Effector memory CD4-positive, alpha-beta T cell (primary cell): ENCODE results near the gene TASP1.

Source experiments
- DNase-seq, 3 donors: peaks; one replicate each; pipeline ENCODE4 v3.0.0-alpha.2; 2020
- H3K27ac ChIP-seq: 2 replicates; pipeline ENCODE4 v1.7.0; 2013; ENCODE audit warnings: mild to moderate bottlenecking, low read length, moderate library complexity; ENCODE audit not compliant: insufficient read depth, poor library complexity, severe bottlenecking
- H3K27me3 ChIP-seq: replicated peaks from 2 replicates; pipeline ENCODE4 v1.7.0; 2013; ENCODE audit warnings: mild to moderate bottlenecking, low read length; ENCODE audit not compliant: insufficient read depth, control insufficient read depth, poor library complexity, severe bottlenecking
- H3K36me3 ChIP-seq: 2 replicates; pipeline ENCODE4 v1.7.0; 2013; ENCODE audit warnings: mild to moderate bottlenecking, low read length, moderate library complexity; ENCODE audit not compliant: control insufficient read depth, insufficient read depth
- H3K4me1 ChIP-seq: 2 replicates; pipeline ENCODE4 v1.7.0; 2013; ENCODE audit warnings: low read length, mild to moderate bottlenecking; ENCODE audit not compliant: control insufficient read depth, insufficient read depth, poor library complexity, severe bottlenecking
- H3K4me3 ChIP-seq: 2 replicates; pipeline ENCODE4 v1.7.0; 2013; ENCODE audit warnings: low read length, low read depth, mild to moderate bottlenecking; ENCODE audit not compliant: insufficient read depth, poor library complexity, severe bottlenecking
- H3K9me3 ChIP-seq: 2 replicates; pipeline ENCODE4 v1.7.0; 2013; ENCODE audit warnings: mild to moderate bottlenecking, low read length, moderate library complexity; ENCODE audit not compliant: control insufficient read depth

TASP1 gene

GRCh38 chr20:13515796-13516558 is 122.8 kb downstream of the TASP1 start:
- H3K36me3 ChIP-seq, result peaks cover 11% of the 10 kb centered on the region

GRCh38 chr20:13515291-13515690 is 123.4 kb downstream of the TASP1 start:
- DNase-seq, result no peak
- Histone ChIP-seq H3K36me3 (peaks cover 11% of the 10 kb centered on the region), H3K27ac (no peak overlapping the region), H3K4me3 (no peak overlapping the region), H3K9me3 (no peaks in the 10 kb centered on the region), H3K27me3 (no peaks in the 10 kb centered on the region), H3K4me1 (no peaks in the 10 kb centered on the region)

More at GRCh38 chr20:13515796-13516558, 122.8 kb downstream of the TASP1 start:
- no peaks in the 10 kb centered on the region for H3K27me3 ChIP-seq
- H3K27ac ChIP-seq, result no peak overlapping the region
- no peaks in the 10 kb centered on the region for H3K9me3 ChIP-seq
- H3K4me1 ChIP-seq, result no peaks in the 10 kb centered on the region
- no peak overlapping the region for H3K4me3 ChIP-seq
- DNase-seq, result no peak

- DNase-seq, result no peak
- Histone ChIP-seq H3K4me3 (no peak overlapping the region), H3K4me1 (no peaks in the 10 kb centered on the region), H3K9me3 (no peaks in the 10 kb centered on the region), H3K36me3 (peaks cover 14% of the 10 kb centered on the region), H3K27me3 (no peaks in the 10 kb centered on the region), H3K27ac (no peak overlapping the region)
Measured at GRCh38 chr20:13510837-13511488, 127.8 kb downstream of the TASP1 start.

GRCh38 chr20:13507646-13508045 is 131.1 kb downstream of the TASP1 start:
- Histone ChIP-seq H3K9me3 (peaks cover 6% of the 10 kb centered on the region), H3K4me1 (no peaks in the 10 kb centered on the region), H3K27ac (no peak overlapping the region), H3K36me3 (peaks cover 5% of the 10 kb centered on the region), H3K27me3 (no peaks in the 10 kb centered on the region), H3K4me3 (no peak overlapping the region)
- DNase-seq, result no peak

- no peak overlapping the region for H3K27ac ChIP-seq
- no peaks in the 10 kb centered on the region for H3K4me1 ChIP-seq
- H3K36me3 ChIP-seq, result peaks cover 4% of the 10 kb centered on the region
- no peaks in the 10 kb centered on the region for H3K27me3 ChIP-seq
- no peak for DNase-seq
- peaks cover 18% of the 10 kb centered on the region for H3K9me3 ChIP-seq
- H3K4me3 ChIP-seq, result no peak overlapping the region
Measured at GRCh38 chr20:13501500-13501899, 137.2 kb downstream of the TASP1 start.

- DNase-seq, result no peak
- Histone ChIP-seq H3K4me1 (no peaks in the 10 kb centered on the region), H3K27me3 (no peaks in the 10 kb centered on the region), H3K36me3 (peaks cover 3% of the 10 kb centered on the region), H3K9me3 (no peaks in the 10 kb centered on the region), H3K4me3 (no peak overlapping the region), H3K27ac (no peak overlapping the region)
Measured at GRCh38 chr20:13494019-13494418, 144.7 kb downstream of the TASP1 start.

GRCh38 chr20:13493143-13493542 is 145.6 kb downstream of the TASP1 start:
- Histone ChIP-seq H3K36me3 (peaks cover 3% of the 10 kb centered on the region), H3K4me1 (no peaks in the 10 kb centered on the region), H3K4me3 (no peak overlapping the region), H3K27me3 (no peaks in the 10 kb centered on the region), H3K9me3 (no peaks in the 10 kb centered on the region), H3K27ac (no peak overlapping the region)
- DNase-seq, result no peak

GRCh38 chr20:13492001-13492481 is 146.7 kb downstream of the TASP1 start:
- Histone ChIP-seq H3K27me3 (no peaks in the 10 kb centered on the region), H3K9me3 (no peaks in the 10 kb centered on the region), H3K4me1 (no peaks in the 10 kb centered on the region), H3K27ac (no peak overlapping the region), H3K4me3 (no peak overlapping the region), H3K36me3 (peaks cover 3% of the 10 kb centered on the region)
- no peak for DNase-seq

- Histone ChIP-seq H3K36me3 (peaks cover 15% of the 10 kb centered on the region), H3K4me3 (no peak overlapping the region)
- no peak for DNase-seq
Measured at GRCh38 chr20:13487202-13487601, 151.5 kb downstream of the TASP1 start.

GRCh38 chr20:13486694-13487093 is 152.0 kb downstream of the TASP1 start:
- Histone ChIP-seq H3K9me3 (no peaks in the 10 kb centered on the region), H3K36me3 (peaks cover 15% of the 10 kb centered on the region), H3K4me1 (no peaks in the 10 kb centered on the region), H3K4me3 (no peak overlapping the region), H3K27me3 (no peaks in the 10 kb centered on the region), H3K27ac (no peak overlapping the region)
- no peak for DNase-seq

More at GRCh38 chr20:13487202-13487601, 151.5 kb downstream of the TASP1 start:
- no peaks in the 10 kb centered on the region for H3K9me3 ChIP-seq
- no peaks in the 10 kb centered on the region for H3K27me3 ChIP-seq
- no peaks in the 10 kb centered on the region for H3K4me1 ChIP-seq
- no peak overlapping the region for H3K27ac ChIP-seq
